IMR-90 (cell line): ENCODE data around the gene SLC45A2. TPM values are rescaled to one million over a fixed set of nuclear protein-coding genes. Genes with fewer than 3 reads are reported as not detected.

ENCODE experiments used
- ATAC-seq: fragments of 200-7000 bp; cut with Tn5 transposase; 2 replicates; pipeline ENCODE4 v1.9.1; 2020; ENCODE audit warnings: low read depth, mild to moderate bottlenecking, moderate library complexity
- BruUV-seq: library from RNA; stranded (reverse); fragments of 400-500 nt; replicated peaks from 2 replicates; lab custom pipeline; 2021; lab: Mats Ljungman, UMichigan
- CTCF ChIA-PET: fragments of 300-600 bp; formaldehyde crosslinking; extraction: SDS; loops from one replicate; lab custom pipeline; 2021; ENCODE audit warnings: antibody characterized with exemption; lab: Yijun Ruan, JAX
- POLR2A ChIA-PET: fragments of 300-600 bp; sonication (Branson Sonifier 250); formaldehyde crosslinking; loops from one replicate; lab custom pipeline; 2022; ENCODE audit warnings: antibody characterized with exemption; ENCODE audit not compliant: unreplicated experiment; lab: Charles Lee
- DNase-seq: peaks from one replicate; pipeline ENCODE4 v3.0.0; 2013
- H2AFZ ChIP-seq: replicated peaks from 2 replicates; pipeline ENCODE3; 2013; ENCODE audit warnings: low read length, mild to moderate bottlenecking; ENCODE audit not compliant: poor library complexity
- H2AK5ac ChIP-seq: 2 replicates; pipeline ENCODE4 v1.6.1; 2013; ENCODE audit warnings: low read depth, low read length, inconsistent platforms
- H2AK9ac ChIP-seq: replicated peaks from 2 replicates; pipeline ENCODE3; 2013; ENCODE audit warnings: mild to moderate bottlenecking, low read depth, low read length, moderate library complexity; ENCODE audit not compliant: poor library complexity
- H2BK120ac ChIP-seq: 2 replicates; pipeline ENCODE4 v1.6.1; 2013; ENCODE audit warnings: low read depth, low read length, inconsistent platforms
- H2BK15ac ChIP-seq: 3 replicates; pipeline ENCODE4 v1.6.1; 2013; ENCODE audit warnings: low read depth, low read length, inconsistent platforms
- H2BK20ac ChIP-seq: 2 replicates; pipeline ENCODE4 v1.6.1; 2013; ENCODE audit warnings: low read depth, mild to moderate bottlenecking, inconsistent platforms, low read length, moderate library complexity
- H2BK5ac ChIP-seq: 2 replicates; pipeline ENCODE4 v1.6.1; 2013; ENCODE audit warnings: mild to moderate bottlenecking, low read depth, low read length, inconsistent platforms; ENCODE audit not compliant: poor library complexity, severe bottlenecking
- H3K14ac ChIP-seq: replicated peaks from 2 replicates; pipeline ENCODE4 v1.6.1; 2013; ENCODE audit warnings: low read depth, low read length, inconsistent platforms
- H3K18ac ChIP-seq: 2 replicates; pipeline ENCODE4 v1.6.1; 2013; ENCODE audit warnings: low read depth, low read length, control low read depth
- H3K23ac ChIP-seq: 2 replicates; pipeline ENCODE4 v1.6.1; 2013; ENCODE audit warnings: low read depth, low read length, inconsistent platforms
- H3K27ac ChIP-seq: 2 replicates; pipeline ENCODE4 v1.5.1; 2013; ENCODE audit warnings: mild to moderate bottlenecking, control low read depth, low read length; ENCODE audit not compliant: insufficient read depth
- H3K27me3 ChIP-seq: 2 replicates; pipeline ENCODE4 v1.6.1; 2013; ENCODE audit warnings: low read length; ENCODE audit not compliant: control insufficient read depth, insufficient read depth
- H3K36me3 ChIP-seq: 2 replicates; pipeline ENCODE4 v1.6.1; 2013; ENCODE audit warnings: low read length, mixed read lengths; ENCODE audit not compliant: control insufficient read depth, insufficient read depth
- H3K4ac ChIP-seq: 2 replicates; pipeline ENCODE4 v1.6.1; 2013; ENCODE audit warnings: low read depth, low read length, inconsistent platforms
- H3K4me1 ChIP-seq: 2 replicates; pipeline ENCODE4 v1.6.1; 2013; ENCODE audit warnings: low read length, mixed read lengths; ENCODE audit not compliant: control insufficient read depth, insufficient read depth
- H3K4me2 ChIP-seq: 2 replicates; pipeline ENCODE4 v1.6.1; 2013; ENCODE audit warnings: low read depth, mild to moderate bottlenecking, control low read depth, low read length, moderate library complexity
- H3K4me3 ChIP-seq: 2 replicates; pipeline ENCODE4 v1.5.1; 2013; ENCODE audit warnings: low read depth, mild to moderate bottlenecking, control low read depth, low read length, moderate library complexity; ENCODE audit not compliant: insufficient read depth
- H3K56ac ChIP-seq: 2 replicates; pipeline ENCODE4 v1.6.1; 2013; ENCODE audit warnings: low read length, inconsistent platforms; ENCODE audit not compliant: insufficient read depth; ENCODE audit errors: extremely low read depth
- H3K79me1 ChIP-seq, 2 experiments: 2 replicates each; pipeline ENCODE4 v1.6.1; 2013; ENCODE audit warnings: low read length in 2 of 2, inconsistent platforms in 1 of 2, low read depth in 1 of 2
- H3K9ac ChIP-seq: 2 replicates; pipeline ENCODE4 v1.6.1; 2013; ENCODE audit warnings: low read depth, low read length, control low read depth
- H3K9me1 ChIP-seq: 2 replicates; pipeline ENCODE4 v1.6.1; 2013; ENCODE audit warnings: low read length, inconsistent platforms; ENCODE audit not compliant: insufficient read depth
- H3K9me3 ChIP-seq: 2 replicates; pipeline ENCODE4 v1.6.1; 2013; ENCODE audit warnings: low read length; ENCODE audit not compliant: control insufficient read depth, insufficient read depth
- H4K20me1 ChIP-seq: 2 replicates; pipeline ENCODE4 v1.6.1; 2013; ENCODE audit warnings: low read length, inconsistent platforms; ENCODE audit not compliant: insufficient read depth
- H4K5ac ChIP-seq: 2 replicates; pipeline ENCODE4 v1.6.1; 2013; ENCODE audit warnings: mild to moderate bottlenecking, low read depth, low read length, control low read depth
- H4K8ac ChIP-seq, 2 experiments: 2 replicates each; pipeline ENCODE4 v1.6.1; 2013; ENCODE audit warnings: low read depth in 2 of 2, low read length in 2 of 2, control low read depth in 1 of 2, inconsistent platforms in 1 of 2
- H4K91ac ChIP-seq: 2 replicates; pipeline ENCODE4 v1.6.1; 2013; ENCODE audit warnings: low read depth, low read length, inconsistent platforms; ENCODE audit not compliant: insufficient read depth
- CEBPB ChIP-seq: IDR thresholded peaks from 2 replicates; pipeline ENCODE4 v1.6.1; 2012; ENCODE audit warnings: low read depth, low read length, improper control_type of control experiment
- MAFK ChIP-seq: IDR thresholded peaks from 2 replicates; pipeline ENCODE4 v1.6.1; 2012; ENCODE audit warnings: low read depth, low read length, improper control_type of control experiment
- RCOR1 ChIP-seq: IDR thresholded peaks from 2 replicates; pipeline ENCODE4 v1.6.1; 2012; ENCODE audit warnings: mild to moderate bottlenecking, low read length, improper control_type of control experiment; ENCODE audit not compliant: insufficient replicate concordance
- RFX5 ChIP-seq: IDR thresholded peaks from 2 replicates; pipeline ENCODE4 v1.8.0; 2012; ENCODE audit warnings: low read depth, mild to moderate bottlenecking, low read length, moderate library complexity
- SMC3 ChIP-seq: fragments of 150-350 bp; IDR thresholded peaks from 2 replicates; pipeline ENCODE4 v1.6.1; 2016; ENCODE audit warnings: low read depth, mild to moderate bottlenecking, antibody characterized with exemption, low read length, moderate library complexity
- WGBS, 2 experiments: methylation state at CpG; one replicate each; pipeline versions ENCODE4 v1.1.5 to v1.1.7; 2013; ENCODE audit warnings: missing lambda C conversion rate in 2 of 2; ENCODE audit not compliant: insufficient read length in 1 of 2; ENCODE audit errors: extremely low coverage in 2 of 2; 5-methylcytosine and 5-hydroxymethylcytosine counted together
- dilution Hi-C: fragments of 300-500 bp; cut with HindIII; formaldehyde crosslinking; loops from one replicate; pipeline ENCODE4 v1.14.3; 2018; ENCODE audit warnings: low sequenced_read_pairs; ENCODE audit not compliant: unreplicated experiment
- in situ Hi-C: fragments of 300-500 bp; cut with MboI; formaldehyde crosslinking; loops from 3 replicates; pipeline ENCODE4 v1.14.3; 2019; ENCODE audit warnings: low sequenced_read_pairs, inconsistent platforms, mixed read lengths
- intact Hi-C: fragments of 100-400 bp; cut with micrococcal nuclease; formaldehyde crosslinking; loops from 2 replicates; pipeline ENCODE4 v1.10.0; 2022
- polyA plus RNA-seq, 3 experiments: library from polyadenylated mRNA; depleted of rRNA; stranded (reverse); fragments of >200 nt; gene quantifications; 2 replicates each; pipeline ENCODE4 v1.2.3, GENCODE V29; 2012; ENCODE audit warnings: low replicate concordance in 1 of 3
- total RNA-seq: library from RNA; depleted of rRNA; stranded (reverse); fragments of >200 nt; gene quantifications from 2 replicates; pipeline ENCODE4 v1.2.3, GENCODE V29; 2012
- TF ChIP-seq, protein P1 (sequence below): conservative IDR thresholded peaks from 2 replicates; pipeline ENCODE4 v1.5.1; 2012; ENCODE audit warnings: mild to moderate bottlenecking, low read depth, low read length, improper control_type of control experiment

Gene SLC45A2
- total and polyA plus RNA-seq, 2 of the 4 experiments (the other 2 are of a cell fraction): 0.07 TPM; not detected in 1

DNA sequence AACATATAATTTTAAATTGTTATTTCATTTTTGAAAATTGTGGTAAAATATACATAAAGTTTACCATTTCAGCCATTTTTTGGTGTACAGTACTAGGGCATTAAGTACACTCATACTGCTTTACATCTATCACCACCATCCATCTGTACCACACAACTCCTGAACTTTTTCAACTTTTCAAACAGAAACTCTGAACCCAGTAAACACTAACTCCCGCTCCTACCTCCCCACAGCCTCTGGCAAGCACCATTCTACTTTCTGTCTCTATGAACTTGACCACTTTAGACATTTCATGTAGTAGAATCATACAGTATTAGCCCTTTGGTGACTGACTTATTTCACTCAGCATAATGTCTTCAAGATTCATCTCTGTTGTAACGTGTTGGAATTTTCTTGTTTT, 8.4 kb upstream of the SLC45A2 start:
- H4K5ac ChIP-seq: no peak overlapping the region
- H3K9me3 ChIP-seq: peaks cover 1% of the 10 kb centered on the region; the same call in 1 of the 2 replicates
- H3K14ac ChIP-seq: no peak overlapping the region
- no peak overlapping the region for H3K18ac ChIP-seq
- H3K36me3 ChIP-seq: peaks cover 5% of the 10 kb centered on the region
- H3K27ac ChIP-seq: no peak overlapping the region
- H4K91ac ChIP-seq: no peak overlapping the region
- no peaks in the 10 kb centered on the region for H3K9me1 ChIP-seq
- no peak overlapping the region for H3K4me2 ChIP-seq
- no peak overlapping the region for H3K4me3 ChIP-seq
- no peak overlapping the region for H2BK120ac ChIP-seq
- no peak overlapping the region for H4K8ac ChIP-seq
- CTCF ChIA-PET: no interaction called here
- no CpG with 5 or more reads among the region's 2 CpGs for WGBS, 2 experiments
- no peak overlapping the region for H3K4ac ChIP-seq
- intact Hi-C loops: no loop called here
- H2BK15ac ChIP-seq: no peak overlapping the region
- H2AK5ac ChIP-seq: no peak overlapping the region
- H2BK20ac ChIP-seq: no peak overlapping the region
- H3K56ac ChIP-seq: no peak overlapping the region
- H3K23ac ChIP-seq: no peak overlapping the region
- in situ Hi-C loops: loop anchor here (25.0 kb wide), 1 partner anchor 894 kb away; no protein-coding TSS in a partner anchor
- H3K9ac ChIP-seq: no peak overlapping the region
- ATAC-seq (no peak), DNase-seq (no peak)
- TF ChIP-seq SMC3 (no peak), RFX5 (no peak), RCOR1 (no peak), MAFK (no peak), CEBPB (no peak)
- TF ChIP-seq, protein P1, sequence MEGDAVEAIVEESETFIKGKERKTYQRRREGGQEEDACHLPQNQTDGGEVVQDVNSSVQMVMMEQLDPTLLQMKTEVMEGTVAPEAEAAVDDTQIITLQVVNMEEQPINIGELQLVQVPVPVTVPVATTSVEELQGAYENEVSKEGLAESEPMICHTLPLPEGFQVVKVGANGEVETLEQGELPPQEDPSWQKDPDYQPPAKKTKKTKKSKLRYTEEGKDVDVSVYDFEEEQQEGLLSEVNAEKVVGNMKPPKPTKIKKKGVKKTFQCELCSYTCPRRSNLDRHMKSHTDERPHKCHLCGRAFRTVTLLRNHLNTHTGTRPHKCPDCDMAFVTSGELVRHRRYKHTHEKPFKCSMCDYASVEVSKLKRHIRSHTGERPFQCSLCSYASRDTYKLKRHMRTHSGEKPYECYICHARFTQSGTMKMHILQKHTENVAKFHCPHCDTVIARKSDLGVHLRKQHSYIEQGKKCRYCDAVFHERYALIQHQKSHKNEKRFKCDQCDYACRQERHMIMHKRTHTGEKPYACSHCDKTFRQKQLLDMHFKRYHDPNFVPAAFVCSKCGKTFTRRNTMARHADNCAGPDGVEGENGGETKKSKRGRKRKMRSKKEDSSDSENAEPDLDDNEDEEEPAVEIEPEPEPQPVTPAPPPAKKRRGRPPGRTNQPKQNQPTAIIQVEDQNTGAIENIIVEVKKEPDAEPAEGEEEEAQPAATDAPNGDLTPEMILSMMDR: no peak
- no peak overlapping the region for H2AK9ac ChIP-seq
- H2AFZ ChIP-seq: no peak overlapping the region
- POLR2A ChIA-PET: no interaction called here
- dilution Hi-C loops: no loop called here
- no peaks in the 10 kb centered on the region for H3K27me3 ChIP-seq
- no peaks in the 10 kb centered on the region for H4K20me1 ChIP-seq
- no peaks in the 10 kb centered on the region for H3K4me1 ChIP-seq
- no peak overlapping the region for H2BK5ac ChIP-seq
- H3K79me1 ChIP-seq: no peaks in the 10 kb centered on the region
- BruUV-seq: no TSS peak
